Sigmoid colon (tissue), 7 donors: ENCODE results near the gene VPS45. TPM values are rescaled to one million over a fixed set of nuclear protein-coding genes. Genes with fewer than 3 reads are reported as not detected.
"Not testable (repeated sequence)": the region's sequence is repeated elsewhere in the genome, so short reads cannot be mapped to it uniquely, and the experiment has no call there.

Source experiments
- DNase-seq: peaks from one replicate; pipeline ENCODE4 v3.0.0-alpha.2; 2019
- H3K27ac ChIP-seq, 4 donors: fragments of 200-600 bp; sonication (generic); one replicate each; pipeline ENCODE4 v1.5.1; 2016 to 2019; ENCODE audit warnings: mild to moderate bottlenecking in 1 of 4
- H3K27me3 ChIP-seq, 3 donors: fragments of 200-600 bp; sonication (generic); one replicate each; pipeline ENCODE4 v1.5.1; 2019; ENCODE audit warnings: mild to moderate bottlenecking in 1 of 3
- H3K36me3 ChIP-seq, 4 donors: fragments of 200-600 bp; sonication (generic); one replicate each; pipeline ENCODE4 v1.5.1; 2016 to 2019
- H3K4me1 ChIP-seq, 4 donors: fragments of 200-600 bp; sonication (generic); one replicate each; pipeline ENCODE4 v1.5.1; 2017 to 2019
- H3K4me3 ChIP-seq, 4 donors: fragments of 200-600 bp; sonication (generic); one replicate each; pipeline ENCODE4 v1.5.1; 2017 to 2019; ENCODE audit warnings: mild to moderate bottlenecking in 2 of 4, moderate library complexity in 1 of 4
- H3K9me3 ChIP-seq, 4 donors: fragments of 200-600 bp in 3 of 4; sonication (generic) in 3 of 4; one replicate each; pipeline versions ENCODE4 v1.5.1 to v1.6.1; 2013 to 2019
- EP300 ChIP-seq, 4 donors: sonication (generic); formaldehyde crosslinking; IDR thresholded peaks; one replicate each; pipeline ENCODE4 v1.6.1; 2017; ENCODE audit warnings: antibody characterized with exemption in 4 of 4
- POLR2A ChIP-seq, 2 donors: fragments of 450-650 bp; IDR thresholded peaks; one replicate each; pipeline ENCODE4 v1.6.1; 2016; ENCODE audit warnings: antibody characterized with exemption in 2 of 2, mild to moderate bottlenecking in 2 of 2, moderate library complexity in 2 of 2
- POLR2AphosphoS5 ChIP-seq, 4 donors: sonication (generic); formaldehyde crosslinking; IDR thresholded peaks; one replicate each; pipeline ENCODE4 v1.6.1; 2017; ENCODE audit warnings: antibody characterized with exemption in 4 of 4
- WGBS, 2 donors: extraction: QIAGEN DNeasy Blood & Tissue Kit; methylation state at CpG; one replicate each; pipeline ENCODE4 v1.1.7; 2013; 5-methylcytosine and 5-hydroxymethylcytosine counted together
- intact Hi-C: fragments of 100-400 bp; cut with DNase I; formaldehyde crosslinking; loops from one replicate; pipeline ENCODE4 v1.15.1; 2023
- polyA plus RNA-seq, 3 donors: library from polyadenylated mRNA; stranded (reverse); fragments of 200-250 nt; gene quantifications; one replicate each; pipeline ENCODE4 v1.2.3, GENCODE V29; 2013
- total RNA-seq, 4 donors: library from RNA; depleted of rRNA; stranded (reverse); fragments of >200 nt; gene quantifications; one replicate each; pipeline ENCODE4 v1.1.0, GENCODE V29; 2016
- TF ChIP-seq, protein P1 (sequence below), 4 experiments: fragments of 450-650 bp in 3 of 4; fragments of 200-600 bp in 1 of 4; IDR thresholded peaks; one replicate each; pipeline ENCODE4 v1.5.1; 2016 to 2019; ENCODE audit warnings: antibody characterized with exemption in 4 of 4, mild to moderate bottlenecking in 3 of 4, moderate library complexity in 2 of 4
- donor health status: healthy with polysubstance abuse.
- donor health status: Bipolar disorder and iron deficiency.
- donor health status: healthy.

Gene VPS45
- total and polyA plus RNA-seq, 7 donors: 16.2 to 68.1 (median 44.6) TPM

DNA sequence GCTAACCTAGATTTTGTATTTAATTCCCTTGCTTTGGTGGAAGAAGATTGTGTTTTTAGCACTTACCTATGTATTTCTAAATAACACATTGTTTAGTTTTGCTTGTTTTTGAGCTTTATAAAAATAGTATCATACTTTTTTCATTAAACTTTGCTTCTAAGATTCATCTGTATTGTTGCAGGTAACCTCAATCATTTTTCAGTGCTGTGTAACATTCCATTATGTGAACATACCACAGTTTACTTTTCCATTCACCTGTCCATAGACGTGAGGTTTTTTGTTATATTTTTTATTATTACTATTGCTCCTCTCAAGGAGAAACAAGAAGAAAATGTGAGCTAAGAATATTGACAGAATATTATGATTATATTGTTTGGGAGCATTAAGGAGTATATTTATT, 67.0 kb downstream of the VPS45 start:
- Histone ChIP-seq H3K27me3 (no peaks in the 10 kb centered on the region), H3K9me3 (no peaks in the 10 kb centered on the region), H3K36me3 (peaks cover 0 to 4% (median 0%) of the 10 kb centered on the region in 4 donors), H3K4me3 (no peak overlapping the region), H3K4me1 (no peaks in the 10 kb centered on the region), H3K27ac (no peak overlapping the region)
- TF ChIP-seq, protein P1, sequence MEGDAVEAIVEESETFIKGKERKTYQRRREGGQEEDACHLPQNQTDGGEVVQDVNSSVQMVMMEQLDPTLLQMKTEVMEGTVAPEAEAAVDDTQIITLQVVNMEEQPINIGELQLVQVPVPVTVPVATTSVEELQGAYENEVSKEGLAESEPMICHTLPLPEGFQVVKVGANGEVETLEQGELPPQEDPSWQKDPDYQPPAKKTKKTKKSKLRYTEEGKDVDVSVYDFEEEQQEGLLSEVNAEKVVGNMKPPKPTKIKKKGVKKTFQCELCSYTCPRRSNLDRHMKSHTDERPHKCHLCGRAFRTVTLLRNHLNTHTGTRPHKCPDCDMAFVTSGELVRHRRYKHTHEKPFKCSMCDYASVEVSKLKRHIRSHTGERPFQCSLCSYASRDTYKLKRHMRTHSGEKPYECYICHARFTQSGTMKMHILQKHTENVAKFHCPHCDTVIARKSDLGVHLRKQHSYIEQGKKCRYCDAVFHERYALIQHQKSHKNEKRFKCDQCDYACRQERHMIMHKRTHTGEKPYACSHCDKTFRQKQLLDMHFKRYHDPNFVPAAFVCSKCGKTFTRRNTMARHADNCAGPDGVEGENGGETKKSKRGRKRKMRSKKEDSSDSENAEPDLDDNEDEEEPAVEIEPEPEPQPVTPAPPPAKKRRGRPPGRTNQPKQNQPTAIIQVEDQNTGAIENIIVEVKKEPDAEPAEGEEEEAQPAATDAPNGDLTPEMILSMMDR (IDR thresholded peaks at IDR 0.05): no peak
- TF ChIP-seq POLR2A (IDR thresholded peaks at IDR 0.05): no peak
- intact Hi-C loops: no loop called here
- no peak for DNase-seq
- WGBS, 2 donors: 97% methylated on average over 1 of the region's 1 CpG

DNA sequence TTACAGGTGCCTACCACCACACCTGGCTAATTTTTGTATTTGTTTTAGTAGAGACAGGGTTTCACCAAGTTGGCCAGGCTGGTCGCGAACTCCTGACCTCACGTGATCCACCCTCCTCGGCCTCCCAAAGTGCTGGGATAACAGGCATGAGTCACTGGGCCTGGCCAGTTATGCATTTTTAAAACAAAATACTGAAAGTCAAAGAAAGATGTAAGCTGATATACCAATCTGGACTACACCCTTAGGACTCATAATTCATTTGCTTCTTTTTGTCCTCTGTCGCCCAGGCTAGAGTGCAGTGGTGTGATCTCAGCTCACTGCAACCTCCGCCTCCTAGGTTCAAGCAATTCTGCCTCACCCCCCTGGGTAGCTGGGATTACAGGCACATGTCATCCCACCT, 67.8 kb downstream of the VPS45 start:
- DNase-seq, H3K27me3 ChIP-seq, intact Hi-C loops, H3K27ac ChIP-seq, H3K4me1 ChIP-seq, H3K36me3 ChIP-seq, H3K9me3 ChIP-seq, H3K4me3 ChIP-seq: not testable (repeated sequence)
- WGBS, 2 donors: 95 to 96% methylated on average over 6 of the region's 6 CpGs

DNA sequence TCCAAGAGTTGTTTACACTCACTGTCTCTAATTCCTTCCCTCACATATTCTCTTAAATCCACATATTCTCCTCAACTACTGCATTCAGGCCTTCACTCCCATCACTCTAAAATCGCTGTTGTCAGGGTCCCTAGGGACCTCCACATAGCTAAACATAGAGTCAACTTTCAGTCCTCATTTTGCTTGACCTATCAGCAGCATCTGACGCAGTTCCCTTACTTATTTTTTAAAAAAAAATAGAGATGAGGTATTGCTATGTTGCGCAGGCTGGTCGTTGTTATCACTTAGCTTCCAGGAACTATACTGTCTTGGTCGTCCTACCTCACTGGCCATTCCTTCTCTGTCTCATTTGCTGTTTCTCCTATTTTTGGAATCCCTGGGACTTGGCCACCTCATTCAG, 70.5 kb downstream of the VPS45 start:
- Histone ChIP-seq H3K27me3 (no peaks in the 10 kb centered on the region), H3K4me3 (no peak overlapping the region), H3K27ac (no peak overlapping the region), H3K4me1 (no peaks in the 10 kb centered on the region), H3K36me3 (peaks cover 0 to 5% (median 0%) of the 10 kb centered on the region in 4 donors), H3K9me3 (no peaks in the 10 kb centered on the region)
- no peak for DNase-seq
- TF ChIP-seq POLR2AphosphoS5 (IDR thresholded peaks at IDR 0.05) (no peak), EP300 (IDR thresholded peaks at IDR 0.05) (no peak), POLR2A (IDR thresholded peaks at IDR 0.05) (no peak)
- TF ChIP-seq, protein P1 (IDR thresholded peaks at IDR 0.05): no peak
- WGBS, 2 donors: 87 to 89% methylated on average over 5 of the region's 5 CpGs
- intact Hi-C loops: no loop called here

DNA sequence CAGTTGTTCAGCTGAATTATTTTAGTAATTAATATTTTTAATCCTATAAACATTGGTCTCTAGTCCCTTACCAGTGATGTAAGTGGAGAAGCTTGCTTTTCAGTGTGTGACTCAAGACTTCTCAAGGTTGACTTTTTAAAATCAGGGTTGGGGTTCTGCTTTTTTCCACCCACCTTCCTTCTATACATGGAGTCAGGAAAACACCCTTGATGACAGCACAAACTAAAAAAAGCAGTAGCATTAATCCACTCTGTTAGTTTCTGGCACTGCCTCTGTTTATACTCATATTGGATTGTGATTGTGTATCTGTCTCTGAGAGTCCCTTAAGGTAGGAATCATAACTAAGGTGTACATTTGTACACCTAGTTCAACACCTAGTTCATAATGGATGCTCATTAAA, 73.9 kb downstream of the VPS45 start:
- no peaks in the 10 kb centered on the region for H3K4me1 ChIP-seq
- H3K27me3 ChIP-seq: no peaks in the 10 kb centered on the region
- no peak for DNase-seq
- intact Hi-C loops: loop anchor here (5.0 kb wide), 1 partner anchor 36 kb away; no protein-coding TSS in a partner anchor
- no peak for TF ChIP-seq POLR2A (IDR thresholded peaks at IDR 0.05)
- TF ChIP-seq EP300 (IDR thresholded peaks at IDR 0.05): no peak
- TF ChIP-seq, protein P1 (IDR thresholded peaks at IDR 0.05): no peak
- no peak for TF ChIP-seq POLR2AphosphoS5 (IDR thresholded peaks at IDR 0.05)
- H3K9me3 ChIP-seq: no peaks in the 10 kb centered on the region
- no peak overlapping the region for H3K27ac ChIP-seq
- H3K36me3 ChIP-seq: peaks cover 0 to 8% (median 2%) of the 10 kb centered on the region in 4 donors
- no peak overlapping the region for H3K4me3 ChIP-seq

DNA sequence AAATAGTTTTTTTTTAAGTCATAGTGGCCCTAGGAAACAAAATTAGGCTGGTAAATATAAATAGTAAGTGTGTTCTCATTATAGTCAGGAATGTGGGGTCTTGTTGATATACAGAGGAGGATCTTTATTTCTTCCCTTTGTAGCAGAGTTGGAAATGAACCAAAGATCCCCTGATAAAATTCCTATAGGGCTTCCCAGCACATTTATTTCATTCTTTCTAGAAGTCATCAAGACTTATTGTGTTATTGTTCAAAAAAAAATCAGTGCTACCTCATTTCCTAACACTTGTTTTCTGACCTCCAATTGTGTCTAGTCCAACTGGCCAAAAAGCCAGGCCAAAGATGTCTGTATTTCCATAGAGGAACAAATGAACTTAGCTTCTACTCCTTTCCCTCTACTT, 74.5 kb downstream of the VPS45 start:
- Histone ChIP-seq H3K36me3 (peaks cover 0 to 8% (median 2%) of the 10 kb centered on the region in 4 donors), H3K27me3 (no peaks in the 10 kb centered on the region), H3K4me3 (no peak overlapping the region), H3K27ac (no peak overlapping the region), H3K9me3 (no peaks in the 10 kb centered on the region), H3K4me1 (no peaks in the 10 kb centered on the region)
- TF ChIP-seq, protein P1 (IDR thresholded peaks at IDR 0.05): no peak
- TF ChIP-seq POLR2A (IDR thresholded peaks at IDR 0.05) (no peak), POLR2AphosphoS5 (IDR thresholded peaks at IDR 0.05) (no peak), EP300 (IDR thresholded peaks at IDR 0.05) (no peak)
- no peak for DNase-seq
- intact Hi-C loops: loop anchor here (5.0 kb wide), 1 partner anchor 35 kb away; no protein-coding TSS in a partner anchor
